IPS-18c (cell line): ENCODE results near the gene KLK7.

ENCODE experiments used
- H3K4me3 ChIP-seq: 2 replicates; pipeline ENCODE4 v1.7.0; 2013; ENCODE audit warnings: low read depth, mild to moderate bottlenecking, low read length, moderate library complexity; ENCODE audit not compliant: insufficient read depth
- H3K9me3 ChIP-seq: one replicate; pipeline ENCODE4 v1.6.1; 2013; ENCODE audit warnings: mild to moderate bottlenecking, low read length, moderate library complexity; ENCODE audit not compliant: control insufficient read depth, insufficient read depth

The KLK7 gene

GRCh38 chr19:50983625-50984292, at the start of gene KLK7:
TSS of gene KLK7 (minus strand) at chr19:50983917. CDS start at chr19:50982399, 1,518 bp downstream.
- Histone ChIP-seq H3K9me3 (peaks cover 4% of the 10 kb centered on the region), H3K4me3 (peak within 1 kb of the TSS; percentile 40; the same call in 1 of the 2 replicates)

GRCh38 chr19:51031880-51032225, 48.1 kb upstream of the KLK7 start:
- Histone ChIP-seq H3K4me3 (no peak overlapping the region), H3K9me3 (no peaks in the 10 kb centered on the region)

- Histone ChIP-seq H3K9me3 (no peaks in the 10 kb centered on the region), H3K4me3 (no peak overlapping the region)
These were observed 47.6 kb upstream of the KLK7 start for GRCh38 chr19:51031220-51031879.

GRCh38 chr19:51030631-51031030, 46.9 kb upstream of the KLK7 start:
- H3K9me3 ChIP-seq = no peaks in the 10 kb centered on the region
- H3K4me3 ChIP-seq = no peak overlapping the region

GRCh38 chr19:51029718-51030117, 46.0 kb upstream of the KLK7 start:
- Histone ChIP-seq H3K4me3 (no peak overlapping the region), H3K9me3 (no peaks in the 10 kb centered on the region)

GRCh38 chr19:51027873-51028272, 44.2 kb upstream of the KLK7 start:
- Histone ChIP-seq H3K4me3 (no peak overlapping the region), H3K9me3 (no peaks in the 10 kb centered on the region)

- H3K9me3 ChIP-seq = no peaks in the 10 kb centered on the region
- no peak overlapping the region for H3K4me3 ChIP-seq
These were observed 43.5 kb upstream of the KLK7 start for GRCh38 chr19:51027126-51027806.

- H3K4me3 ChIP-seq = no peak within 1 kb of the TSS
These were observed 42.8 kb upstream of the KLK7 start, which contains the start of gene KLK11 for GRCh38 chr19:51026554-51026831. TSS of gene KLK11 (minus strand) at chr19:51026616. CDS start at chr19:51025631, 985 bp downstream.

GRCh38 chr19:51025809-51026553, 42.3 kb upstream of the KLK7 start:
- H3K4me3 ChIP-seq = no peak overlapping the region
- no peaks in the 10 kb centered on the region for H3K9me3 ChIP-seq

More at GRCh38 chr19:51026554-51026831, 42.8 kb upstream of the KLK7 start, which contains the start of gene KLK11:
- no peaks in the 10 kb centered on the region for H3K9me3 ChIP-seq

- no peaks in the 10 kb centered on the region for H3K9me3 ChIP-seq
- no peak overlapping the region for H3K4me3 ChIP-seq
These were observed 41.7 kb upstream of the KLK7 start for GRCh38 chr19:51025401-51025800.

GRCh38 chr19:51024924-51025323, 41.2 kb upstream of the KLK7 start:
- Histone ChIP-seq H3K4me3 (no peak overlapping the region), H3K9me3 (no peaks in the 10 kb centered on the region)

GRCh38 chr19:51023946-51024345, 40.2 kb upstream of the KLK7 start:
- no peak overlapping the region for H3K4me3 ChIP-seq
- H3K9me3 ChIP-seq = no peaks in the 10 kb centered on the region

GRCh38 chr19:51022526-51022925, 38.8 kb upstream of the KLK7 start:
- H3K9me3 ChIP-seq = no peaks in the 10 kb centered on the region
- no peak overlapping the region for H3K4me3 ChIP-seq

- H3K4me3 ChIP-seq = no peak overlapping the region
- no peaks in the 10 kb centered on the region for H3K9me3 ChIP-seq
These were observed 37.4 kb upstream of the KLK7 start for GRCh38 chr19:51020988-51021651.

- Histone ChIP-seq H3K4me3 (peak within 1 kb of the TSS; percentile 49), H3K9me3 (no peaks in the 10 kb centered on the region)
These were observed 35.8 kb upstream of the KLK7 start, which contains the start of gene KLK10 for GRCh38 chr19:51019544-51019925. TSS of gene KLK10 (minus strand) at chr19:51019709. CDS start at chr19:51019130, 579 bp downstream.

GRCh38 chr19:51018745-51019543, 35.2 kb upstream of the KLK7 start:
- H3K4me3 ChIP-seq = peak overlapping the region; percentile 49
- H3K9me3 ChIP-seq = no peaks in the 10 kb centered on the region
